ENCODE data around the gene ERGIC2.
"Not testable (repeated sequence)": the region's sequence is repeated elsewhere in the genome, so short reads cannot be mapped to it uniquely, and the experiment has no call there.

The ERGIC2 gene

GRCh38 chr12:29402437-29402836, 21.5 kb upstream of the ERGIC2 start:
- DNase-seq (ENCODE audit: low spot score): no peak
- in situ Hi-C loops (cut with MboI; ENCODE audit: low sequenced_read_pairs, unreplicated experiment): no loop called here
- no peak for TF ChIP-seq CTCF (IDR thresholded peaks at IDR 0.05; ENCODE audit: borderline replicate concordance, control extremely low read depth, extremely low read depth, insufficient read depth, missing control alignments)

GRCh38 chr12:29398495-29398894, 17.5 kb upstream of the ERGIC2 start:
- peak; percentile 36 for DNase-seq (ENCODE audit: low spot score)
- in situ Hi-C loops (cut with MboI; ENCODE audit: low sequenced_read_pairs, unreplicated experiment): no loop called here
- TF ChIP-seq CTCF (IDR thresholded peaks at IDR 0.05; ENCODE audit: borderline replicate concordance, control extremely low read depth, extremely low read depth, insufficient read depth, missing control alignments): no peak

GRCh38 chr12:29396774-29397173, 15.8 kb upstream of the ERGIC2 start:
- no peak for DNase-seq (ENCODE audit: low spot score)
- TF ChIP-seq CTCF (IDR thresholded peaks at IDR 0.05; ENCODE audit: borderline replicate concordance, control extremely low read depth, extremely low read depth, insufficient read depth, missing control alignments): no peak
- in situ Hi-C loops (cut with MboI; ENCODE audit: low sequenced_read_pairs, unreplicated experiment): no loop called here

GRCh38 chr12:29395356-29395755, 14.4 kb upstream of the ERGIC2 start:
- no peak for DNase-seq (ENCODE audit: low spot score)
- in situ Hi-C loops (cut with MboI; ENCODE audit: low sequenced_read_pairs, unreplicated experiment): no loop called here
- TF ChIP-seq CTCF (IDR thresholded peaks at IDR 0.05; ENCODE audit: borderline replicate concordance, control extremely low read depth, extremely low read depth, insufficient read depth, missing control alignments): no peak

GRCh38 chr12:29390419-29390818, 9.4 kb upstream of the ERGIC2 start:
- DNase-seq (ENCODE audit: low spot score); in situ Hi-C loops (cut with MboI; ENCODE audit: low sequenced_read_pairs, unreplicated experiment): not testable (repeated sequence)

GRCh38 chr12:29389295-29389919, 8.4 kb upstream of the ERGIC2 start:
- no peak for TF ChIP-seq CTCF (IDR thresholded peaks at IDR 0.05; ENCODE audit: borderline replicate concordance, control extremely low read depth, extremely low read depth, insufficient read depth, missing control alignments)
- DNase-seq (ENCODE audit: low spot score): no peak
- in situ Hi-C loops (cut with MboI; ENCODE audit: low sequenced_read_pairs, unreplicated experiment): no loop called here

GRCh38 chr12:29386084-29386680, 5.2 kb upstream of the ERGIC2 start:
- in situ Hi-C loops (cut with MboI; ENCODE audit: low sequenced_read_pairs, unreplicated experiment): not testable (repeated sequence)

GRCh38 chr12:29385194-29385593, 4.2 kb upstream of the ERGIC2 start:
- in situ Hi-C loops (cut with MboI; ENCODE audit: low sequenced_read_pairs, unreplicated experiment); DNase-seq (ENCODE audit: low spot score): not testable (repeated sequence)

More at GRCh38 chr12:29386084-29386680, 5.2 kb upstream of the ERGIC2 start:
- not testable (repeated sequence) for DNase-seq (ENCODE audit: low spot score)

Measured in GM13976 (cell line).